ENCODE measurements around the gene OPN4.

The OPN4 gene

GRCh38 chr10:86654411-86655172 lies at the start of gene OPN4:
Gene OPN4 (plus strand): TSS chr10:86654547. CDS start chr10:86654784, 237 bp downstream.
- Histone ChIP-seq H3K27ac (ENCODE audit: low read length) (no peak within 1 kb of the TSS), H2AFZ (ENCODE audit: low read depth, low read length) (no peak within 1 kb of the TSS), H3K4me1 (ENCODE audit: insufficient read depth, low read length) (no peaks in the 10 kb centered on the region), H3K27me3 (ENCODE audit: insufficient read depth, low read length, poor library complexity) (peaks cover 7% of the 10 kb centered on the region), H4K20me1 (ENCODE audit: insufficient read depth, low read length) (no peaks in the 10 kb centered on the region; the same call in 1 of the 2 replicates), H3K79me2 (ENCODE audit: insufficient read depth, low read length) (no peaks in the 10 kb centered on the region), H3K4me2 (ENCODE audit: insufficient read depth, low read length) (no peak within 1 kb of the TSS), H3K36me3 (ENCODE audit: insufficient read depth, low read length) (no peaks in the 10 kb centered on the region), H3K9me3 (ENCODE audit: insufficient read depth, low read length, severe bottlenecking) (no peaks in the 10 kb centered on the region), H3K9ac (ENCODE audit: low read depth, low read length) (no peak within 1 kb of the TSS), H3K4me3 (ENCODE audit: low read depth in 1 of 2, low read length in 2 of 2) (no peak within 1 kb of the TSS)
- no peak for ATAC-seq (ENCODE audit: insufficient read depth, low read depth)
- no peak for DNase-seq
- TF ChIP-seq EZH2 (IDR thresholded peaks at IDR 0.05; ENCODE audit: borderline replicate concordance, low read depth, low read length, severe bottlenecking) (no peak), CTCF (IDR thresholded peaks at IDR 0.05; ENCODE audit: borderline replicate concordance, extremely low read depth, low read length, poor library complexity, severe bottlenecking) (no peak)

GRCh38 chr10:86607674-86608073 lies 46.7 kb upstream of the OPN4 start:
- H4K20me1 ChIP-seq (ENCODE audit: insufficient read depth, low read length) = no peaks in the 10 kb centered on the region
- no peak for ATAC-seq (ENCODE audit: insufficient read depth, low read depth)
- H3K27me3 ChIP-seq (ENCODE audit: insufficient read depth, low read length, poor library complexity) = no peaks in the 10 kb centered on the region
- no peaks in the 10 kb centered on the region for H3K9me3 ChIP-seq (ENCODE audit: insufficient read depth, low read length, severe bottlenecking)
- no peak overlapping the region for H3K4me2 ChIP-seq (ENCODE audit: insufficient read depth, low read length)
- TF ChIP-seq EZH2 (IDR thresholded peaks at IDR 0.05; ENCODE audit: borderline replicate concordance, low read depth, low read length, severe bottlenecking) = no peak
- TF ChIP-seq CTCF (IDR thresholded peaks at IDR 0.05; ENCODE audit: borderline replicate concordance, extremely low read depth, low read length, poor library complexity, severe bottlenecking) = no peak
- H3K4me3 ChIP-seq (ENCODE audit: low read depth in 1 of 2, low read length in 2 of 2) = no peak overlapping the region
- no peak overlapping the region for H2AFZ ChIP-seq (ENCODE audit: low read depth, low read length)
- no peaks in the 10 kb centered on the region for H3K36me3 ChIP-seq (ENCODE audit: insufficient read depth, low read length)
- DNase-seq = no peak
- H3K27ac ChIP-seq (ENCODE audit: low read length) = no peak overlapping the region
- H3K79me2 ChIP-seq (ENCODE audit: insufficient read depth, low read length) = no peaks in the 10 kb centered on the region
- H3K4me1 ChIP-seq (ENCODE audit: insufficient read depth, low read length) = no peaks in the 10 kb centered on the region
- H3K9ac ChIP-seq (ENCODE audit: low read depth, low read length) = no peak overlapping the region

- Histone ChIP-seq H2AFZ (ENCODE audit: low read depth, low read length) (no peak overlapping the region), H3K27ac (ENCODE audit: low read length) (no peak overlapping the region), H3K9me3 (ENCODE audit: insufficient read depth, low read length, severe bottlenecking) (no peaks in the 10 kb centered on the region), H3K4me1 (ENCODE audit: insufficient read depth, low read length) (no peaks in the 10 kb centered on the region), H3K9ac (ENCODE audit: low read depth, low read length) (no peak overlapping the region), H3K4me3 (ENCODE audit: low read depth in 1 of 2, low read length in 2 of 2) (no peak overlapping the region), H4K20me1 (ENCODE audit: insufficient read depth, low read length) (no peaks in the 10 kb centered on the region), H3K79me2 (ENCODE audit: insufficient read depth, low read length) (no peaks in the 10 kb centered on the region), H3K4me2 (ENCODE audit: insufficient read depth, low read length) (no peak overlapping the region), H3K27me3 (ENCODE audit: insufficient read depth, low read length, poor library complexity) (no peaks in the 10 kb centered on the region), H3K36me3 (ENCODE audit: insufficient read depth, low read length) (no peaks in the 10 kb centered on the region)
- ATAC-seq (ENCODE audit: insufficient read depth, low read depth) (no peak), DNase-seq (no peak)
- no peak for TF ChIP-seq CTCF (IDR thresholded peaks at IDR 0.05; ENCODE audit: borderline replicate concordance, extremely low read depth, low read length, poor library complexity, severe bottlenecking)
- no peak for TF ChIP-seq EZH2 (IDR thresholded peaks at IDR 0.05; ENCODE audit: borderline replicate concordance, low read depth, low read length, severe bottlenecking)
Observed at GRCh38 chr10:86609920-86610319, 44.4 kb upstream of the OPN4 start.
